Stomach (tissue), 4 donors: ENCODE results near the gene NRCAM.

Experiments
- CTCF ChIP-seq, 7 experiments: fragments of 450-650 bp in 4 of 7; fragments of 200-600 bp in 3 of 7; sonication (generic) in 3 of 7; IDR thresholded peaks; one replicate each; pipeline ENCODE4 v1.5.1; 2016 to 2019; ENCODE audit warnings: antibody characterized with exemption in 7 of 7, control low read depth in 2 of 7, mild to moderate bottlenecking in 1 of 7
- POLR2A ChIP-seq, 4 donors: fragments of 450-650 bp; IDR thresholded peaks; one replicate each; pipeline ENCODE4 v1.6.1; 2016; ENCODE audit warnings: antibody characterized with exemption in 4 of 4, control low read depth in 2 of 4, mild to moderate bottlenecking in 1 of 4, moderate library complexity in 1 of 4
- POLR2AphosphoS5 ChIP-seq, 3 donors: sonication (generic); formaldehyde crosslinking; IDR thresholded peaks; one replicate each; pipeline ENCODE4 v1.6.1; 2016; ENCODE audit warnings: antibody characterized with exemption in 3 of 3

GRCh38 chr7:108248418-108248817, 207.8 kb downstream of the NRCAM start:
- TF ChIP-seq CTCF (IDR thresholded peaks at IDR 0.05) = no peak
- no peak for TF ChIP-seq POLR2A (IDR thresholded peaks at IDR 0.05)
- TF ChIP-seq POLR2AphosphoS5 (IDR thresholded peaks at IDR 0.05) = no peak
